Measurements from ENCODE around the gene RAB7A.

Gene RAB7A

GRCh38 chr3:128794770-128795649 is 69.0 kb downstream of the RAB7A start:
- peak; percentile 47 for DNase-seq

DNA sequence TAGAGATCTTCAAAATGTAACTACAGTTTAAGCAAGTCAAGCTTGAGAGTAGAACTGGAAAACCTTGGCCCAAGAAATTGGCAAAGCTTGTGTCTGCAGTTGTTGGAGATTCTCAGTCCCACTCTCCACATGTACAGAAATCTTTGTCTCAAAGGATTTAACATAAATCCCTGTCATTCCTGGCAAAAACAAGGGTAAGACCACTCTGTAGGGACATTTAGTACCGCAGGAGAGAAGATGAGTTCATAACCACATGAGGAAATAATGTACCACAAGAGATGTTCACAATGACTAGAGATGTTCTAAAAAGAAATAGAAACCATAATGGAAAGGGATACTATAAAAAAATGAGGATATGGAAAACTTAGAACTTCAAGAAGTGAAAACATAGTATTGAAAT is 73.7 kb downstream of the RAB7A start:
- no peak for DNase-seq

DNA sequence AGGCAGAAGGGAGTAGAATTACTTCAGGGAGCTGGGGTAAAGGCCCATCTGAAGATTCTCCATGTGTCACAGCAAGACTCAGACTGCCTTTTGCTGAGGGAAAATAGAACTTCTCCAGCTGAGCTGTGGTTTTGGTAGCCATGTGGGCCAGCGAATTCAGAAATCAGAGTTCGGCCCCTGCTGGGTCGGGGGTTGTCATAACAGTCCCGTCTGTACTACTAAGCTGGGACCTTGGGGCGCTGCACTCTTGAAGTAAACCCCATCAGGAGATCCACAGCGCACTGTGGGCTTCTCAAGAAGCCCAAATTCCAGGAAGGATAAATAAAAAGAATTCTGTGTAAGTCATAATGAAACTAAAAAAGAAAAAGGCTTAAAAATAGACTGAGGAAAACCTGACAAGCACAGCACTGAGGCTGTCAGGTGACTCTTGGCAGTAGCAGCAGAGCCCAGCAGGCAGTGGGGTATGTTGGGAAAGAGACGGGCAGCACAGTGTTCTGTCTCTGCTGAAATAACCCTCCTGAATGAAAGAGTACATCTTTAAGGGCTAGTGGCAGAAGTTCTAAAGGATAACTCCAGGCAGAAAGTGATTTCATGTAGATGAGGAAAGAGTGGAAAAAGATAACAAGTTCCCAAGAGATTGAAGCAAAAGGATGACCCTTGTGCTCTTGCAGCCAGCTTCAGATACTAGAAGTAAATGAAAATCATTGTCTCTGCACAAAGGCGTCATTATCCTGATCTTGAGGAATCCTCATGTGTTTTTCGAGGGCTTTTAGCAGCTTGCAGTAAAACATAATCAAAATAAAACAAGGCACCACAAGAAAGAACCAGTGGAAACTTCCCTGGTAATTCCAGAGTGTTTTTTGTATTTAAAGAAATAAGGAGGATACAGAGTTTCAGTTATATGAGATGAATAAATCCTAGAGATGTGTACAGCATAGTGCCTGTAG is 74.5 kb downstream of the RAB7A start:
- DNase-seq = no peak

DNA sequence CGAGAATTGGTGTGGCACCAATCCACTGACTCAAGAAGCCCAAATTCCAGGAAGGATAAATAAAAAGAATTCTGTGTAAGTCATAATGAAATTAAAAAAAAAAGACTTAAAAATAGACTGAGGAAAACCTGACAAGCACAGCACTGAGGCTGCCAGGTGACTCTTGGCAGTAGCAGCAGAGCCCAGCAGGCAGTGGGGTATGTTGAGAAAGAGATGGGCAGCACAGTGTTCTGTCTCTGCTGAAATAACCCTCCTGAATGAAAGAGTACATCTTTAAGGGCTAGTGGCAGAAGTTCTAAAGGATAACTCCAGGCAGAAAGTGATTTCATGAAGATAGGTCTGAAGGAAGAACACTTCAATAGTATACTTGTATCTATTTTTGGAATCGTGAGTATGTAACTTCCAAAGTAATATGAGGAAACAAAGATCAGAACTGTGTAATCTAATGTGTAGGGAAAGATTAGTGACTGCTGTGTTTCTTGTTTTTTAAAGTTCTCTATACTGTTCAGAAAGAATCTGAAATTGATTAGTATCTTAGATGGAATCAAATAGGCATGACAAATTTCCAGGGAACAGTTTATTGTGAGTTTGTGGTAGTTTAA is 75.9 kb downstream of the RAB7A start:
- DNase-seq = no peak

- DNase-seq = no peak
Measured at GRCh38 chr3:128803307-128803706, 77.3 kb downstream of the RAB7A start.

DNA sequence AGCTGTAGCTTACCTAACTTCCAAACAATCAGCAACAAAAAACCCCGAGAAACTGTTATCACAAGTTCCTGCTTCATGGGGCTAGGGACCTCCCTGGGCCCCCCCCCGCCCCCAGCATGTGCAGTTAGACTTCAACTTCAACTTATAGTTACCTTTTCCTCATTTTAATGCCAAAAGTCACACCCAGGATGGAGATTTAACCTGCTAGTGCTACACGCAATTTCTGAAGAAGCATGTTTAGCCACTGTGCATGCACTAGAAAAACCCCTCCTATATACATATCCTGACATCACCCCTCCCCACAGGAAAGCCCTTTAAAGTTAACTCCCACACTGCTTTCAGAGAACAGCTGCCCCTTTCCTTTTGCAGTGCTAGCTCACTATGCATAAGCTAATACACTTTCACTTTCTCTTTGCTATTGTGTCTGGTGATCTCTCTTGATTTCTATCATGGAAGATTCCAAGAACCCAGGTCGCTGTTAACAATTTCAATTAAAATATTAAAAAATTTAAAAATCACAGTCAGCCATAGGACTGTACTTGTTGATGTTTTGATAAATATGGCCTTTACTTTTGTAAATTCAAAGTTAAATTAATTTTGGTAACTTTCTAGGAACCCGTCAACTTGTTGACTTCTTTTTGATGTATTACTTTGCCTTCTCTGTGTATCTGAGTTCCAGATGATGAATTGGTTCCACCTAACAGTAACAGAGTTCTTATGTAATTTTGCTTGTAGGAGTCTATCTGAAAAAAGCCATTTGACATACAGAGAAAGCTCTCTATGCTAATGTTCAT is 78.2 kb downstream of the RAB7A start:
- peak; percentile 73 for DNase-seq

GRCh38 chr3:128804811-128805155 is 78.8 kb downstream of the RAB7A start:
- peak; percentile 35 for DNase-seq

DNA sequence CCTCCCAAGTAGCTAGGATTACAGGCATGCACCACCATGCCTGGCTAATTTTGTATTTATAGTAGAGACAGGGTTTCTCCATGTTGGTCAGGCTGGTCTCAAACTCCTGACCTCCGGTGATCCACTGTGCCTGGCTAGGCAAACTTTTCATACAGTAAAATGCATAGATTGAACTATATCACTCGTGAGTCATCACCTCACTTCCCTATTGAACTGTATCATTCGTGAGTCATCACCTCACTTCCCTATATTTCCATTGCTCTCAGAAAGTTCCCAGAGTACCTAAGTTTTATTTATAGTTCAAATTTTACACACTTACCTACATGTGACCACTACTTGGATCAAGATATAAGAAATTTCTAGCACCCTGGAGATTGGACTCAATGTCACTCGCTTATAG is 79.8 kb downstream of the RAB7A start:
- DNase-seq = no peak

DNA sequence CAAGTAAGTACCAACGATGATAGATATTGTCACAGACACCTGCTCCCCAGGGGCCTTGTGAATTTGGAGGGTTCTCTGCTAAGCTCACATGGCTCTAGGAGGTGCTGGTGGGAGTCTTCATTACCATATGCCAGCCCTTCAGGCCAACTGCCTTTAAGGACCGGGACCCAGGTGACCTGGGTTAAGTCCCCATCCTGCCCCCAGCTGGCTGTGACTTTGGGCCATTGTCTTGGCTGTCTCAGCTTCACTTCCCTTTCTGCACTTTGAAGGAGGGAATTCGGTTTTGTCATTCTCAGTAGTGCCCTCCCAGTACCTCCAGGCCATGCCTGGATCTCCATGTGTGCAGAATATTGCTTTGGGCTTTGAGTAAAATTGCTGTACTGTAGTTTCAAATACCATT is 80.6 kb downstream of the RAB7A start:
- no peak for DNase-seq

GRCh38 chr3:128807186-128807830 is 81.3 kb downstream of the RAB7A start:
- DNase-seq = no peak

GRCh38 chr3:128808672-128809071 is 82.7 kb downstream of the RAB7A start:
- DNase-seq = no peak

- no peak for DNase-seq
Measured at GRCh38 chr3:128813097-128813496, 87.1 kb downstream of the RAB7A start.

DNA sequence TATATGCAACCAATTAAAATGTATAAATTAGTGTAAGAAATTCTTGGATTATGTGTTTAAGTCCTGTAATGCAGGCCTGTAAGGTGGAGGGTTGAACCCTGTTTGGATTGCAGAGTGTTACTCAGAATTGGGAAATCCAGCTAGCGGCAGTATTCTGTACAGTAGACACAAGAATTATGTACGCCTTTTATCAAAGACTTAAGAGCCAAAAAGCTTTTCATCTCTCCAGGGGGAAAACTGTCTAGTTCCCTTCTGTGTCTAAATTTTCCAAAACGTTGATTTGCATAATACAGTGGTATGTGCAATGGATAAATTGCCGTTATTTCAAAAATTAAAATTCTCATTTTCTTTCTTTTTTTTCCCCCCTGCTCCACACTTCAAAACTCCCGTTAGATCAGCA is 88.1 kb downstream of the RAB7A start:
- no peak for DNase-seq

DNA sequence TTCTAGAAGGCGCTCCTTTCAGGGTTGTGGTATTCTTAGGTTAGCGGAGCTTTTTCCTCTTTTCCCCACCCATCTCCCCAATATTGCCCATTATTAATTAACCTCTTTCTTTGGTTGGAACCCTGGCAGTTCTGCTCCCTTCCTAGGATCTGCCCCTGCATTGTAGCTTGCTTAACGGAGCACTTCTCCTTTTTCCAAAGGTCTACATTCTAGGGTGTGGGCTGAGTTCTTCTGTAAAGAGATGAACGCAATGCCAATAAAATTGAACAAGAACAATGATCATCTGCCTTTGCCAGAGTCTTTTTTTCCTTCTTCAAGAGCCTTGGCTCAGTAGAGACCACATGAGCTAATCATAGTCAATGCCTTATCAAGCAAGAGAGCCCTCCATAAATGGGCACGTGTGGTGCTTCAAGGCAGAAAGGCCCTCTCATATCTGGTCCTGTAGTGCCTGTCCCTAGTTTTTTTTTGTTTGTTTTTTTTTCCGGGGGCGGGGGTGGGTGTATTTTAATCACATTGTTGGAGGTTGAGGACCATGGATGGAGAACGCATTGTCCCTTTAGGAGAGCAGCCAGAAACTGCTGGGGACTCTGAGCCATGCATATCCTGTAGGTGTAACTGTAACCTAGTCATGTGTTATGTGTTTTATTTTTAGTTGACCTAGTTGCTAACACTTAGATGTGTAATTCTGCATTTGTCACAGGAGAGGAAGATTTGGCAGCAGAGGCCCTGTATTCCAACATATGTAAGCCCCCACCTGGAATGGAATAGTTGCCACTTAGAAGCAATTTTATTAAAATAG is 88.7 kb downstream of the RAB7A start:
- peak; percentile 93 for DNase-seq

DNA sequence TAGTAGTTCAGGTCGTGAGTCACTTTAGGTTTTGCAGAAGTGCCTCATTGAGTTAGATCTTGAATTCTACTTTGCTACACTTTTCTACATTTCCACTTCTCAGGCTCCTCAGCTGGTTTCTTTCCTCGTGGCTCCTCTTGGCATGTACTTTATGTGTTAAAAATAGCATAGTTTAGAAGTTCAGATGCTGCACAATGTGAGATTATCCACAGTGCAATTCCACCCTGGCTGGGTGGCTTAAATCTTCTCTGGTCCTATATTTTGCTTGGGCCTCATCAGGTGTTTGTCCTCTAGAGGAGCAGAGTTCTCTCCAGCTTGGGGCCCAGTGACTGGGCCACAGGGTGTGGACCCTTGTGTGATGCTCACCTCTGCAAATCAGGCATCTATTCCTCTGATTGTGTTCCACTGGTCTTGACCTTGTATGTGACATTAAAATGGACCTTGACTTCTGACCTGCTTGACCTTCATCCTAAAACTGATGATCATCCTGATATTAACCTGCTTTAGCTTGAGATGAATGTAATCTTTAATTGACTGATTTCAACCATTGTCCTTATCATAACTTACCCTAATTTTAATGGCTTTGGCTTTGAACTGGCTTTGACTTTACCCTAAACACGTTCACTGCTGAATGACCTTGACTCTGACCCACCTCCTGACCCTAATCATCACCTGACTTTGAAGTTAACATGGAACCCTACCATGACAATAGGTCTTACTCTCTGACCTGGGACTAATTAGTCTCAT is 89.5 kb downstream of the RAB7A start:
- DNase-seq = no peak

DNA sequence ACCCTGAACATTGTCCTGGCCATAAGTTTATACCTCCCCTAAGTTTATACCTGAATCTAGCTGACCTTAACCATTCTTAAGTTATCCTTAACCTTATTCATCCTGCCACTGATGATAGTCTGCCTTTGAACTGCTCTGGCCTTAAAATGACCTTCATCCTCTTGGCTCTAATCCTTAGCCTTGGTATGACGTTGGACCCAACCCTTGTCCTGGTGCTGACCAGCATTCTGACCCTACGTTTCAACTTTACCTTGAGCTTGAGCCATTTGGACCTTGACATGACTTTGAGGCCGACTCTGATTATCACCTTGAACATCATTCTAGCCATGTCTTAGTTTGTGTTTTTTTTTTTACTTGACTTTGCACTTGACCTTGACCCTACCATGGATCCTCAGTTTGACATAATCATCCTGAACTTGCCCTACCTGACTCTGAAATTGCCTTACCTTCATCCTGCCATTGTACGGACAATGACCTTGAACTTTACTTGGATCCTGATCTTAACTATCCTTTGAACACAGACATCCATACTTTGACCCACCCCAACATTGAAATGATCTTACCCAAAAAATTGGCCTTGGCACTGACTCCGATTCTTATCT is 92.3 kb downstream of the RAB7A start:
- no peak for DNase-seq

DNA sequence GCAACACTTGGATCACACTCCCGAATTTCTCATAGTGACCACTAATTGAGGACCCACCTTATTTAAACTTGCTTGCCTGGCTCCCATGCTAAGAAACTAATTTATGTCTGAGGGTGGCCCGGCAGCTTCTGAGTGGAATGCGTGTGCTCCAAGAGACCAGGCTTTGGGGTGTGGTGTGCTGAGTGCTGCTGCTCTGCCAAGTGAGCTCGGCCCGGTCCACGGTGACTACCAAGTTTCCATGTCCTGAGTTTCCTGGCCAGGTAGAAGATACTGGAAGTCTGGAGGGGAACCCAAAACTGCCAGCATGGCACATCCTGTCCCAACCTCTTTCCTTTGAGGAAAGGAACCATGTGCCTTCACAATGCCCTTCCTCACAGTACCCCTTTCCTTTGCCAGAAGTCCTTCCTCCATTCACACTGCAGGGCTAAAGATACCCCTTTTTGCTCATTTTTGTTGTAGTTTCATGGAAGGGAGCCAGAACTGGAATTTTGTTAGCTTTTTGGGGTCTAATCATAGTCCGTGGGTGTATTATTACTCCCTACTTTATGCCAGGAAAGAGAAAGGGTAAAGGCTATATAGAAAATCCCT is 94.4 kb downstream of the RAB7A start:
- DNase-seq = no peak

DNA sequence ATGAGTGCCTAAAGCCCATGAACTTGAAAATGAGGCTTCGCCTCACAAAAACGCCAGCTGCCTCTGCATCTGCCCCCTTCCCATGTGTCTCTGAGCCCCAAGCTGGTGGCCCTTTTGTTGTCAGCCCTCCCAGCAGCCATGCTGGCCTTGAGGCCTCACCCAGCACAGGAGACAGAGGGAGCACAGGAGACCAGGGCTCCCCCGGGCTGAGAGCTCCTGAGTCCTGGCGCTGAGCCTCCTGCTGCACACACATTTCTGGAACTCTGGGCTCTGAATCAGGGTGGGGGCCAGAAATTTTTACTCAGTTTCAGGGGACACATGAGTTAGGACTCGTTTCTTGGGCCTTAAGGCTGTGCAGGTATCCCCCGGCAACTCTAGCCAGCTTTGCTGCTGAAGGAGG is 97.0 kb downstream of the RAB7A start:
- no peak for DNase-seq

DNA sequence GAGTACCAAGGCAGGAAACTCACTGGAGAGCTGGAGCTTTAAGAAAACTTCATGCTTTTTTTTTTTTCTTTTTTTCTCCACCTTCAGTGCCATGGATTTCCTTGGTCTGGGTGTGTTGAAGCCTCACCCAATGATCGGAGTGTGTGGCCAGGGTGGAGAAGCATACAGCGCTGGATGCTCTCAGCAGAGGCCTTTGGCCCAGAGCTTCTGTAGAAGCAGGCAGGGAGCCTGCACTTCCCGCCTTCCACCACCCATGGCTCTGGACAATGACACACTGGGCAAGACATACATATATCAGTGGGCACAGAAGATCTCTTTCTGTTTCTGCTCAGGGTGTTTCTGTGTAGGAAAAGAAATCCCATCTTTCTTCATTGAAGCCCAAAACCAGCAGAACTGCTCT is 97.6 kb downstream of the RAB7A start:
- DNase-seq = no peak

Measured in NCI-H2029 (cell line).